Thyroid gland (tissue), 4 donors: ENCODE data around the gene VPS39. TPM values are rescaled to one million over a fixed set of nuclear protein-coding genes. Genes with fewer than 3 reads are reported as not detected.
A peak's percentile ranks its signal among the peaks of the same experiment; 100 is the strongest.

Experiments used
- DNase-seq, 2 donors: peaks; one replicate each; pipeline ENCODE4 v3.0.0-alpha.2; 2019
- H3K27ac ChIP-seq, 3 donors: fragments of 200-600 bp; sonication (generic); 1 replicate in 2 of 3; 2 replicates in 1 of 3; pipeline ENCODE4 v1.5.1; 2016 to 2019; ENCODE audit warnings: mild to moderate bottlenecking in 1 of 3, moderate library complexity in 1 of 3
- H3K27me3 ChIP-seq: fragments of 200-600 bp; sonication (generic); one replicate; pipeline ENCODE4 v1.5.1; 2019
- H3K36me3 ChIP-seq, 2 donors: fragments of 200-600 bp; sonication (generic); one replicate each; pipeline ENCODE4 v1.5.1; 2016 to 2019
- H3K4me1 ChIP-seq, 2 donors: fragments of 200-600 bp; sonication (generic); one replicate each; pipeline ENCODE4 v1.5.1; 2017 to 2019
- H3K4me3 ChIP-seq, 3 donors: fragments of 200-600 bp; sonication (generic); replicated peaks in 1 of 3; 1 replicate in 2 of 3; 2 replicates in 1 of 3; pipeline ENCODE4 v1.5.1; 2016; ENCODE audit warnings: mild to moderate bottlenecking in 1 of 3
- H3K9me3 ChIP-seq: fragments of 200-600 bp; sonication (generic); one replicate; pipeline ENCODE4 v1.5.1; 2017
- CTCF ChIP-seq, 6 experiments: fragments of 200-600 bp in 3 of 6; fragments of 450-650 bp in 3 of 6; sonication (generic) in 3 of 6; IDR thresholded peaks; one replicate each; pipeline ENCODE4 v1.5.1; 2016 to 2019; ENCODE audit warnings: antibody characterized with exemption in 6 of 6, mild to moderate bottlenecking in 2 of 6, inconsistent platforms in 1 of 6, moderate library complexity in 1 of 6
- POLR2A ChIP-seq, 2 donors: fragments of 450-650 bp; IDR thresholded peaks; one replicate each; pipeline ENCODE4 v1.6.1; 2017; ENCODE audit warnings: antibody characterized with exemption in 2 of 2, mild to moderate bottlenecking in 2 of 2, moderate library complexity in 1 of 2
- WGBS, 2 donors: methylation state at CpG; one replicate each; pipeline ENCODE4 v1.1.5; 2017; 5-methylcytosine and 5-hydroxymethylcytosine counted together
- intact Hi-C: fragments of 100-400 bp; cut with DNase I; formaldehyde crosslinking; loops from one replicate; pipeline ENCODE4 v1.15.1; 2023
- total RNA-seq, 4 donors: library from RNA; depleted of rRNA; stranded (reverse); fragments of >200 nt; gene quantifications; one replicate each; pipeline ENCODE4 v1.2.3, GENCODE V29; 2016

Gene VPS39
- total RNA-seq, 4 donors from 2014 or later: 75.0 to 156 (median 107) TPM

- no peaks in the 10 kb centered on the region for H3K9me3 ChIP-seq
- no peaks in the 10 kb centered on the region for H3K27me3 ChIP-seq
- WGBS, 2 donors: 86 to 98% methylated on average over 5 of the region's 5 CpGs
- no peaks in the 10 kb centered on the region for H3K4me1 ChIP-seq
- no peak for TF ChIP-seq POLR2A (IDR thresholded peaks at IDR 0.05)
- no peak for TF ChIP-seq CTCF (IDR thresholded peaks at IDR 0.05)
- no peak for DNase-seq
- no peak overlapping the region for H3K4me3 ChIP-seq
- intact Hi-C loops: no loop called here
- H3K36me3 ChIP-seq: peaks cover 5 to 10% of the 10 kb centered on the region in 2 donors
- H3K27ac ChIP-seq: no peak overlapping the region
Observed at GRCh38 chr15:42199126-42199525, 9.0 kb downstream of the VPS39 start.

GRCh38 chr15:42198516-42198915, 9.6 kb downstream of the VPS39 start:
- H3K9me3 ChIP-seq: no peaks in the 10 kb centered on the region
- H3K27me3 ChIP-seq: no peaks in the 10 kb centered on the region
- H3K27ac ChIP-seq: no peak overlapping the region
- H3K36me3 ChIP-seq: peaks cover 5 to 10% of the 10 kb centered on the region in 2 donors
- intact Hi-C loops: no loop called here
- H3K4me3 ChIP-seq: no peak overlapping the region
- no peak for DNase-seq
- H3K4me1 ChIP-seq: no peaks in the 10 kb centered on the region
- no peak for TF ChIP-seq CTCF (IDR thresholded peaks at IDR 0.05)
- no peak for TF ChIP-seq POLR2A (IDR thresholded peaks at IDR 0.05)
- 96 to 100% methylated on average over 1 of the region's 1 CpG for WGBS, 2 donors

GRCh38 chr15:42194513-42194912, 13.6 kb downstream of the VPS39 start:
- Histone ChIP-seq H3K27ac (no peak overlapping the region), H3K9me3 (no peaks in the 10 kb centered on the region), H3K36me3 (peaks cover 4 to 9% of the 10 kb centered on the region in 2 donors), H3K4me3 (no peak overlapping the region), H3K27me3 (no peaks in the 10 kb centered on the region), H3K4me1 (peaks cover 0 to 6% of the 10 kb centered on the region in 2 donors)
- TF ChIP-seq POLR2A (IDR thresholded peaks at IDR 0.05) (no peak), CTCF (IDR thresholded peaks at IDR 0.05) (no peak)
- no peak for DNase-seq
- intact Hi-C loops: no loop called here
- 96 to 97% methylated on average over 5 of the region's 5 CpGs for WGBS, 2 donors

GRCh38 chr15:42193383-42193782, 14.7 kb downstream of the VPS39 start:
- DNase-seq: no peak
- H3K27ac ChIP-seq: no peak overlapping the region
- TF ChIP-seq CTCF (IDR thresholded peaks at IDR 0.05) (no peak), POLR2A (IDR thresholded peaks at IDR 0.05) (no peak)
- intact Hi-C loops: no loop called here
- no peaks in the 10 kb centered on the region for H3K9me3 ChIP-seq
- peaks cover 0 to 6% of the 10 kb centered on the region in 2 donors for H3K4me1 ChIP-seq
- H3K27me3 ChIP-seq: no peaks in the 10 kb centered on the region
- H3K36me3 ChIP-seq: peaks cover 0 to 9% of the 10 kb centered on the region in 2 donors
- 94 to 96% methylated on average over 3 of the region's 3 CpGs for WGBS, 2 donors
- no peak overlapping the region for H3K4me3 ChIP-seq

GRCh38 chr15:42191610-42192346, 16.3 kb downstream of the VPS39 start:
- Histone ChIP-seq H3K9me3 (no peaks in the 10 kb centered on the region), H3K4me3 (no peak overlapping the region), H3K36me3 (peaks cover 4 to 18% of the 10 kb centered on the region in 2 donors), H3K27me3 (no peaks in the 10 kb centered on the region), H3K27ac (no peak overlapping the region), H3K4me1 (peaks cover 0 to 6% of the 10 kb centered on the region in 2 donors)
- TF ChIP-seq POLR2A (IDR thresholded peaks at IDR 0.05): no peak
- TF ChIP-seq CTCF (IDR thresholded peaks at IDR 0.05): no peak
- intact Hi-C loops: no loop called here
- 54 to 59% methylated on average over 8 of the region's 8 CpGs for WGBS, 2 donors
- DNase-seq: peak; percentile 45 to 62
